Endometrium (tissue), 2 donors: ENCODE measurements around the gene AGAP2.

Experiments used
- FAIRE-seq: peaks from 2 replicates; lab custom pipeline; 2012; peaks lifted over from hg19 to GRCh38; lab: Jason Lieb, UNC
- donor health status: control.
- donor health status: control.

AGAP2 gene

GRCh38 chr12:57753756-57754337 lies 15.3 kb upstream of the AGAP2 start:
- no peak for FAIRE-seq

GRCh38 chr12:57752668-57753000 lies 14.1 kb upstream of the AGAP2 start:
- FAIRE-seq, result no peak

GRCh38 chr12:57751788-57752667 lies 13.5 kb upstream of the AGAP2 start, which contains the start of gene CDK4:
CDK4 (minus strand) TSS chr12:57752310; CDS start chr12:57751717, 593 bp downstream.
- peak; percentile 97 for FAIRE-seq

- FAIRE-seq, result no peak
Observed at GRCh38 chr12:57751432-57751787, 12.9 kb upstream of the AGAP2 start.

- no peak for FAIRE-seq
Observed at GRCh38 chr12:57750561-57751431, 12.3 kb upstream of the AGAP2 start.

- no peak for FAIRE-seq
Observed at GRCh38 chr12:57749061-57749460, 10.5 kb upstream of the AGAP2 start.

- FAIRE-seq, result no peak
Observed at GRCh38 chr12:57746025-57746424, 7.5 kb upstream of the AGAP2 start.

- no peak for FAIRE-seq
Observed at GRCh38 chr12:57745485-57745881, 6.9 kb upstream of the AGAP2 start.

- peak; percentile 92 for FAIRE-seq
Observed at GRCh38 chr12:57744777-57745484, 6.4 kb upstream of the AGAP2 start, which contains the start of gene TSPAN31. TSPAN31 (plus strand) TSS chr12:57745039; CDS start chr12:57745155, 116 bp downstream.

- FAIRE-seq, result no peak
Observed at GRCh38 chr12:57744194-57744776, 5.7 kb upstream of the AGAP2 start.

- FAIRE-seq, result no peak
Observed at GRCh38 chr12:57743769-57744168, 5.2 kb upstream of the AGAP2 start.

- no peak for FAIRE-seq
Observed at GRCh38 chr12:57741844-57742738, 3.5 kb upstream of the AGAP2 start.

GRCh38 chr12:57741413-57741789 lies 2.9 kb upstream of the AGAP2 start:
- no peak for FAIRE-seq

- FAIRE-seq, result no peak
Observed at GRCh38 chr12:57740656-57741412, 2.3 kb upstream of the AGAP2 start.

GRCh38 chr12:57739914-57740538 lies 1.5 kb upstream of the AGAP2 start:
- FAIRE-seq, result no peak

- no peak for FAIRE-seq
Observed at GRCh38 chr12:57739387-57739786, 845 bp upstream of the AGAP2 start.

- no peak for FAIRE-seq
Observed at GRCh38 chr12:57737467-57738460, 778 bp downstream of the AGAP2 start.
